HepG2 (cell line): ENCODE results near the gene CCDC197. TPM values are rescaled to one million over a fixed set of nuclear protein-coding genes. Genes with fewer than 3 reads are reported as not detected.

ENCODE experiments used
- ATAC-seq: fragments of 200-7000 bp; cut with Tn5 transposase; 3 replicates; pipeline ENCODE4 v1.9.1; 2020; ENCODE audit warnings: mild to moderate bottlenecking, moderate library complexity
- BruUV-seq: library from RNA; stranded (reverse); fragments of 400-500 nt; replicated peaks from 2 replicates; lab custom pipeline; 2021; lab: Mats Ljungman, UMichigan
- CTCF ChIA-PET: fragments of 300-600 bp; formaldehyde crosslinking; extraction: SDS; loops from one replicate; lab custom pipeline; 2021; ENCODE audit warnings: low total read pairs, inconsistent platforms, low intra/inter-chr PET ratio; lab: Yijun Ruan, JAX
- POLR2A ChIA-PET: fragments of 350-600 bp; sonication (Branson Sonifier 250); formaldehyde crosslinking; loops from one replicate; lab custom pipeline; 2020; ENCODE audit warnings: antibody characterized with exemption, inconsistent platforms; lab: Yijun Ruan, JAX
- DNase-seq: peaks from one replicate; pipeline ENCODE4 v3.0.0-alpha.2; 2015; ENCODE audit warnings: low spot score
- FAIRE-seq: peaks from 3 replicates; lab custom pipeline; 2011; peaks lifted over from hg19 to GRCh38; lab: Jason Lieb, UNC
- H2AFZ ChIP-seq: one replicate; pipeline ENCODE4 v1.6.1; 2011; ENCODE audit warnings: low read length, inconsistent platforms
- H3K27ac ChIP-seq: fragments of 300-600 bp; 3 replicates; pipeline ENCODE4 v1.8.0; 2011; ENCODE audit warnings: mixed run types, mild to moderate bottlenecking, mixed read lengths, low read length, inconsistent platforms; ENCODE audit not compliant: insufficient read depth; ENCODE audit errors: extremely low read length
- H3K27me3 ChIP-seq, 2 experiments: fragments of 200-600 bp in 1 of 2; 2 replicates in 1 of 2; 3 replicates in 1 of 2; pipeline versions ENCODE4 v1.6.0 to v1.8.0; 2011; ENCODE audit warnings: low read length in 2 of 2, mild to moderate bottlenecking in 2 of 2, moderate library complexity in 2 of 2, inconsistent platforms in 1 of 2; ENCODE audit not compliant: insufficient read depth in 2 of 2, control insufficient read depth in 1 of 2
- H3K36me3 ChIP-seq, 2 experiments: fragments of 200-600 bp in 1 of 2; replicated peaks in 1 of 2; 2 replicates in 1 of 2; 3 replicates in 1 of 2; pipeline versions ENCODE4 v1.5.1 to v1.8.0; 2011; ENCODE audit warnings: low read length in 2 of 2, inconsistent platforms in 1 of 2; ENCODE audit not compliant: insufficient read depth in 2 of 2, control insufficient read depth in 1 of 2
- H3K4me1 ChIP-seq: 2 replicates; pipeline ENCODE4 v1.5.1; 2012; ENCODE audit warnings: low read length, inconsistent platforms; ENCODE audit not compliant: insufficient read depth
- H3K4me2 ChIP-seq: 2 replicates; pipeline ENCODE4 v1.6.0; 2011; ENCODE audit warnings: low read depth, low read length, inconsistent platforms
- H3K4me3 ChIP-seq, 3 experiments: fragments of 200-600 bp in 1 of 3; sonication (generic), shearing (Covaris generic) in 1 of 3; replicated peaks in 1 of 3; 2 replicates each; pipeline ENCODE4 v1.5.1; 2011 to 2016; ENCODE audit warnings: low read length in 3 of 3, inconsistent platforms in 2 of 3, low read depth in 2 of 3, mild to moderate bottlenecking in 2 of 3, control low read depth in 1 of 3, mixed read lengths in 1 of 3; ENCODE audit not compliant: insufficient read depth in 1 of 3
- H3K79me2 ChIP-seq: one replicate; pipeline ENCODE4 v1.6.1; 2011; ENCODE audit warnings: low read length, inconsistent platforms; ENCODE audit not compliant: insufficient read depth
- H3K9ac ChIP-seq: 2 replicates; pipeline ENCODE4 v1.6.0; 2011; ENCODE audit warnings: mild to moderate bottlenecking, low read depth, low read length, inconsistent platforms; ENCODE audit not compliant: insufficient read depth
- H3K9me3 ChIP-seq: 2 replicates; pipeline ENCODE4 v1.5.1; 2012; ENCODE audit warnings: mild to moderate bottlenecking, low read length
- H4K20me1 ChIP-seq: 2 replicates; pipeline ENCODE4 v1.6.0; 2011; ENCODE audit warnings: inconsistent platforms, mild to moderate bottlenecking, low read length, moderate library complexity; ENCODE audit not compliant: insufficient read depth
- AKAP8 ChIP-seq: sonication (generic); formaldehyde crosslinking; IDR thresholded peaks from 2 replicates; pipeline ENCODE4 v1.5.1; 2020; ENCODE audit warnings: mild to moderate bottlenecking, missing genetic modification reagents
- CHD2 ChIP-seq: IDR thresholded peaks from 2 replicates; pipeline ENCODE4 v1.6.1; 2011; ENCODE audit warnings: low read depth, low read length, improper control_type of control experiment
- FOSL2 ChIP-seq: sonication (generic); formaldehyde crosslinking; IDR thresholded peaks from 2 replicates; pipeline ENCODE4 v1.4.0; 2020; ENCODE audit warnings: missing genetic modification reagents
- FOXJ3 ChIP-seq: sonication (generic); formaldehyde crosslinking; IDR thresholded peaks from 2 replicates; pipeline ENCODE4 v1.4.0; 2020; ENCODE audit warnings: missing genetic modification reagents, mild to moderate bottlenecking, borderline replicate concordance
- IKZF1 ChIP-seq: fragments of 450-650 bp; IDR thresholded peaks from 2 replicates; pipeline ENCODE4 v1.7.1; 2016
- NFYC ChIP-seq: IDR thresholded peaks from 2 replicates; pipeline ENCODE4 v1.6.1; 2016; ENCODE audit warnings: missing genetic modification reagents, missing compliant biosample characterization
- PBX2 ChIP-seq: IDR thresholded peaks from 2 replicates; pipeline ENCODE4 v1.6.1; 2016; ENCODE audit warnings: control low read depth
- RFX1 ChIP-seq: fragments of 450-650 bp; IDR thresholded peaks from 2 replicates; pipeline ENCODE4 v1.6.1; 2017
- SALL1 ChIP-seq: sonication (generic); formaldehyde crosslinking; IDR thresholded peaks from 2 replicates; pipeline ENCODE4 v1.8.0; 2022; ENCODE audit warnings: mild to moderate bottlenecking, missing genetic modification reagents
- SP140L ChIP-seq: sonication (generic); formaldehyde crosslinking; IDR thresholded peaks from 2 replicates; pipeline ENCODE4 v1.4.0; 2020; ENCODE audit warnings: missing genetic modification reagents, borderline replicate concordance
- ZNF33A ChIP-seq: sonication (generic); formaldehyde crosslinking; IDR thresholded peaks from 2 replicates; pipeline ENCODE4 v1.5.1; 2020; ENCODE audit warnings: missing genetic modification reagents, mild to moderate bottlenecking, moderate library complexity, borderline replicate concordance
- ZNF768 ChIP-seq: sonication (generic); formaldehyde crosslinking; IDR thresholded peaks from 2 replicates; pipeline ENCODE4 v1.4.0; 2020; ENCODE audit warnings: missing genetic modification reagents
- WGBS: methylation state at CpG from one replicate; pipeline ENCODE4 v1.1.6; 2017; ENCODE audit warnings: low lambda C conversion rate; 5-methylcytosine and 5-hydroxymethylcytosine counted together
- in situ Hi-C: cut with HindIII; loops from 2 replicates; pipeline ENCODE4 v1.10.0; 2017; ENCODE audit warnings: low pct_unique_long_range_greater_than_20kb; ENCODE audit not compliant: extremely low pct_ligation_motif_present
- intact Hi-C: fragments of 100-400 bp; cut with micrococcal nuclease; formaldehyde crosslinking; loops from one replicate; pipeline ENCODE4 v1.10.0; 2022; ENCODE audit not compliant: unreplicated experiment
- polyA plus RNA-seq, 8 experiments: library from polyadenylated mRNA; depleted of rRNA in 3 of 8; stranded (reverse) in 7 of 8; unstranded in 1 of 8; fragments of >200 nt; fragmentation: Illumina TruSeq in 4 of 8; extraction: Trizol in 4 of 8; gene quantifications; 2 replicates each; pipeline versions ENCODE4 v1.2.1 to v1.2.3, GENCODE V29; 2011 to 2016; ENCODE audit warnings: low read depth in 4 of 8, missing spikeins in 1 of 8, mixed read lengths in 1 of 8; ENCODE audit not compliant: insufficient read depth in 1 of 8
- total RNA-seq, 5 experiments: library from RNA; depleted of rRNA; stranded (reverse); fragments of >200 nt; fragmentation: Illumina TruSeq; extraction: Trizol; gene quantifications; 2 replicates each; pipeline ENCODE4 v1.2.3, GENCODE V29; 2016; ENCODE audit warnings: low read depth in 1 of 5

Gene CCDC197
- total and polyA plus RNA-seq, 2 of the 13 experiments (the other 11 are each of a cell fraction or from before 2014, with no cell fraction given), result 0.11 to 0.13 TPM

DNA sequence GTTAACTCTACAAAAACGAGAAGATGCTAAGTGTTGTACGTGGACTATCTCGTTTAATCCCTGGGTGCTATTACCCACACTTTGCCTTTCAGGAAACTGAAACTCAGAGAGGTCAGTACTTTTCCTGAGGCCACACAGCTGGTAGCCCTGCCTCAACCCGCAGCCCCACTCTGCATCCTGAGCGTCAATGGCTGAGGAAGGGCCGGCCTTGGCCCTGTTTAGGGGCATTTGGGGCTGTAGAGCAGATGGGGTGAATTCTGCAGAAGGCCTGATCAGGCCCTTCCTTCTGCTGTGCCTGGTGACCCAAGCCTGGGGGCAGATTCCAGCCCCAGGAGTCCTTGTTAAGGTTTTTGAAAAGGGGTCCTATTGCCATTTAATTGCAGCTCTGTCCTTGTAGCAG lies 3.7 kb upstream of the CCDC197 start:
- no TSS peak for BruUV-seq
- Histone ChIP-seq H2AFZ (no peak overlapping the region), H3K9me3 (no peaks in the 10 kb centered on the region), H4K20me1 (no peaks in the 10 kb centered on the region), H3K4me3 (no peak overlapping the region), H3K4me1 (peaks cover 46% of the 10 kb centered on the region), H3K79me2 (no peaks in the 10 kb centered on the region), H3K36me3 (no peaks in the 10 kb centered on the region), H3K27ac (no peak overlapping the region), H3K9ac (no peak overlapping the region), H3K27me3 (peaks cover 4 to 75% of the 10 kb centered on the region in 2 experiments; a peak in 4 of 5 replicates), H3K4me2 (no peak overlapping the region)
- in situ Hi-C loops, result no loop called here
- 3% methylated on average over 5 of the region's 6 CpGs for WGBS
- no peak for ATAC-seq
- ChIA-PET POLR2A (no interaction called here), CTCF (no interaction called here)
- DNase-seq, result no peak
- TF ChIP-seq ZNF768, result peak; percentile 95
- no peak for TF ChIP-seq RFX1
- TF ChIP-seq SALL1 (CRISPR knock-in tag), result no peak
- no peak for TF ChIP-seq AKAP8 (CRISPR knock-in tag)
- no peak for FAIRE-seq
- intact Hi-C loops, result no loop called here

DNA sequence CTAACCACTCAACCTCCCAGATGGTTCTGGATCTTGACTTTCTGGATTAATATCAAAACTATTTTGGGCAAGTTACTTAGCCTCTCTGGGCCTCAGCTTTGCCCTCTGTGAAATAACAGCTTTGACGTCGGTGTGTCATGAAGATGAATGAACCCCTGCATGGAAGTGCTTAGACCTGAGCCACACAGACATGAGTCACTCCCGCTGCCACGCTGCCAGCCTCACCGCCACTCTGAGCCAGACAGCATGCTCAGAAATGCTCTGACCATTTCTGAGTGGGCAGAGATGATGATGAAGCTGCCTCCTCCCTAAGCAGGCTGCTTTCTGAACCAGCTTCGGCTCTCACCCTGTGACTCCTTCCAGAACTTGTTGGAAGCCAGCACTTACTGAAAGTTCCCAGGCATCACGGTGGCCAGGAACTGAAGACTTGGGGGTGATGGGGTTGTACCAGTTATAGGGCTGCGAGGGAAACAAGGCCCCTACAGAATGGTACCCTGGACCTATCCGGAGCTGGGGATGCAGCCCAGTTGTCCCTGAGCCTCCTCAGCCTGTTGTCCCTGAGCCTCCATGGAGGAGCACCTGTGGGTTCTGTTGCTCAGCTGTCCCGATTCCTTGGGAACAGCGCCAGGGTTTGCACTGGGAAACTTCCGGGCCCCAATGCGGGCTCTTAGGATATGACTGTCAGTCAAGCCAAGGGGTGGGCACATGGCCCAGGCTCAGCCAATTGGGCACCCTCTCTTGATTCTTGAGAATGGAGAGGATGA lies 2.0 kb upstream of the CCDC197 start:
- no peak overlapping the region for H2AFZ ChIP-seq
- DNase-seq (no peak), FAIRE-seq (no peak), ATAC-seq (no peak)
- no peaks in the 10 kb centered on the region for H3K36me3 ChIP-seq
- H3K4me3 ChIP-seq, result no peak overlapping the region
- no peak overlapping the region for H3K27ac ChIP-seq
- peaks cover 46% of the 10 kb centered on the region for H3K4me1 ChIP-seq
- intact Hi-C loops (no loop called here), in situ Hi-C loops (no loop called here)
- 10% methylated on average over 7 of the region's 13 CpGs for WGBS
- no TSS peak for BruUV-seq
- no peak overlapping the region for H3K9ac ChIP-seq
- no peak overlapping the region for H3K4me2 ChIP-seq
- no peaks in the 10 kb centered on the region for H3K9me3 ChIP-seq
- no peak for TF ChIP-seq IKZF1
- 0 out of 2 replicates have a peak, but pooled peaks have one; percentile 15 for TF ChIP-seq NFYC
- TF ChIP-seq ZNF33A, result no peak
- no peak for TF ChIP-seq CHD2
- peak; percentile 35; the same call in 1 of the 2 replicates for TF ChIP-seq PBX2 (CRISPR knock-in tag)
- peak; percentile 37 for TF ChIP-seq FOSL2 (CRISPR knock-in tag)
- no peak for TF ChIP-seq SP140L (CRISPR knock-in tag)
- TF ChIP-seq FOXJ3, result no peak
- POLR2A ChIA-PET, result no interaction called here
- CTCF ChIA-PET, result no interaction called here
- H3K79me2 ChIP-seq, result no peaks in the 10 kb centered on the region
- H3K27me3 ChIP-seq, result peaks cover 4 to 69% of the 10 kb centered on the region in 2 experiments; a peak in 4 of 5 replicates
- no peaks in the 10 kb centered on the region for H4K20me1 ChIP-seq
